ENCODE data around the gene E2F4. TPM values are rescaled to one million over a fixed set of nuclear protein-coding genes. Genes with fewer than 3 reads are reported as not detected.

The E2F4 gene
- total and polyA plus RNA-seq, 4 donors: 16.7 to 53.5 (median 40.7) TPM

DNA sequence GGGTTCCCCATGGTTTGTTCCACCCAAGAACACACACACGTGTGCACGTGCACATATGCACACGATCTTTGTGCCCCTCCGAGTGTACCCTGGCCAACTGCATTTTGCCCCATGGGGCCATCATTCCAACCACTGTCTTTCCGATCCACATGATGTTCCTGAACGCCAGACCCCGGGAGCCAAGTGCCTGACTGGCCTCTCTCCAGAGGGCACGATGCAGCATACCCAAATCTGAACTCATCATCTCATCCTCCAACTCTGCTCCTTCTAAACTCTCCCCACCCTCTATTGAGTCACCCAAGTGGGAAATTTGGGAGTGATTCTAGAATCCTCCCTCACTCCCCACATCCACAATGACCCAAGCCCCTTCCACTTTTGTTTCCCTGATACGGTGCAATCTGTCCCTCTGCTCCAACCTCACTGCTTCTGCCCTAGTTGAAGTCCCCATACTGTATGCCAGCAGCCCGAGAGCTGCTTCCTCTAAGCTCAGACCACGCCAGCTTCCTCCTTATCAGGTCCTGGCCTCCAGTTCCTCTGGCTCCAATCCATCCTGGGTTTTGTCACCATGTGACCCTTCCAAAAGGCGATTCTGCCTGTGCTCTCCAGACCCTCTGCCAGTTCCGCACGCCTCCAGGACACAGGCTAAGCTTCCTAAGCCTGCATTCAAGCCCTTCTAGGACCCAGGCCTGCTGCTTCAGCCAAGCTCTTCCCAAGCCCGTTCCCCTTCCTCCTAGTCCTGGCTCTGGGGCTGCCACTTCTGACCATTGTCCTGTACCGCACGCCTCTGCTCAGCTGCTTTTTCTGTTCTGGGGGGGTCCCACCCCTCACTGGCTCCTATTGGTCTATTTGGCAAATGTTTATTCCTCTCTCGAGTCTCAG lies 24.9 kb downstream of the E2F4 start:
- Histone ChIP-seq H3K36me3 (ENCODE audit: control insufficient read depth, insufficient read depth, low read length) (peaks cover 40% of the 10 kb centered on the region), H3K27me3 (ENCODE audit: control insufficient read depth, insufficient read depth, low read length) (no peaks in the 10 kb centered on the region), H3K4me1 (ENCODE audit: control insufficient read depth, insufficient read depth, low read length) (no peaks in the 10 kb centered on the region), H3K27ac (ENCODE audit: low read depth, low read length) (no peak overlapping the region), H3K9me3 (ENCODE audit: control insufficient read depth, insufficient read depth, low read length) (no peaks in the 10 kb centered on the region), H3K4me3 (ENCODE audit: low read depth, low read length) (no peak overlapping the region)
- WGBS (ENCODE audit: insufficient coverage): 78% methylated on average over 15 of the region's 18 CpGs
- no peak for DNase-seq (ENCODE audit: low read depth in 4 of 6, low spot score in 6 of 6)

DNA sequence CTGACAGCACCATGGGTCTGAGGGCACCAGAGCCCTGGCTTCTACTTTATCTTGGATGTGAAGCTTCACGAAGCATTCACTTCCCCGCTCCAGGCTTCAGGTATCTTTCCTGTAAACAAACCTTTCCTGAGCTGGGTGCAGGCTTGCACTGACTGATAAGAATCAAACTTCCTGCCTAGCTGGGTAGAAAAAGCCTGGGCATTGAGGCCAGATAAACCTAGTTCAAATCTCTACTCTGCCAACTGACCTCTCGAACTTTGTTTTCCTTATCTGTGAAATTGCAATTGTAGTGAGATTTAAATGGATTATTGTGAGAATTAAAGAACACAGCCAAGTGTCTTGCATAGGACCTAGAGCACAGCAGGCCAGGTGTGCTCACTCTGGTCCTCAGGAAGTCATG lies 32.0 kb downstream of the E2F4 start:
- Histone ChIP-seq H3K27ac (ENCODE audit: low read depth, low read length) (no peak overlapping the region), H3K4me3 (ENCODE audit: low read depth, low read length) (no peak overlapping the region)
- WGBS (ENCODE audit: insufficient coverage): 100% methylated on average over 2 of the region's 3 CpGs

GRCh38 chr16:67226295-67226803 lies 34.4 kb downstream of the E2F4 start:
- Histone ChIP-seq H3K27me3 (ENCODE audit: control insufficient read depth, insufficient read depth, low read length) (no peaks in the 10 kb centered on the region), H3K36me3 (ENCODE audit: control insufficient read depth, insufficient read depth, low read length) (peaks cover 46% of the 10 kb centered on the region), H3K27ac (ENCODE audit: low read depth, low read length) (peak overlapping the region; percentile 44), H3K4me3 (ENCODE audit: low read depth, low read length) (peak overlapping the region; percentile 94), H3K9me3 (ENCODE audit: control insufficient read depth, insufficient read depth, low read length) (no peaks in the 10 kb centered on the region), H3K4me1 (ENCODE audit: control insufficient read depth, insufficient read depth, low read length) (peaks cover 28% of the 10 kb centered on the region)
- DNase-seq (ENCODE audit: low read depth in 4 of 6, low spot score in 6 of 6): no peak
- 6% methylated on average over 12 of the region's 12 CpGs for WGBS (ENCODE audit: insufficient coverage)

More for the DNA sequence above, 32.0 kb downstream of the E2F4 start:
- H3K4me1 ChIP-seq (ENCODE audit: control insufficient read depth, insufficient read depth, low read length): peaks cover 28% of the 10 kb centered on the region
- H3K9me3 ChIP-seq (ENCODE audit: control insufficient read depth, insufficient read depth, low read length): no peaks in the 10 kb centered on the region
- DNase-seq (ENCODE audit: low read depth in 4 of 6, low spot score in 6 of 6): no peak
- no peaks in the 10 kb centered on the region for H3K27me3 ChIP-seq (ENCODE audit: control insufficient read depth, insufficient read depth, low read length)
- peaks cover 23% of the 10 kb centered on the region for H3K36me3 ChIP-seq (ENCODE audit: control insufficient read depth, insufficient read depth, low read length)

GRCh38 chr16:67226804-67227566 lies 35.0 kb downstream of the E2F4 start, which contains the start of gene TMEM208:
Gene TMEM208, plus strand, starts transcription at chr16:67227130. Its CDS starts 89 bp downstream, at chr16:67227219.
- 0% methylated on average over 46 of the region's 46 CpGs for WGBS (ENCODE audit: insufficient coverage)
- no peaks in the 10 kb centered on the region for H3K27me3 ChIP-seq (ENCODE audit: control insufficient read depth, insufficient read depth, low read length)
- peak; percentile 97 to 100 (median 99) for DNase-seq (ENCODE audit: low read depth in 4 of 6, low spot score in 6 of 6)
- H3K9me3 ChIP-seq (ENCODE audit: control insufficient read depth, insufficient read depth, low read length): no peaks in the 10 kb centered on the region
- H3K27ac ChIP-seq (ENCODE audit: low read depth, low read length): peak within 1 kb of the TSS; percentile 67
- peak within 1 kb of the TSS; percentile 94 for H3K4me3 ChIP-seq (ENCODE audit: low read depth, low read length)
- peaks cover 28% of the 10 kb centered on the region for H3K4me1 ChIP-seq (ENCODE audit: control insufficient read depth, insufficient read depth, low read length)
- H3K36me3 ChIP-seq (ENCODE audit: control insufficient read depth, insufficient read depth, low read length): peaks cover 53% of the 10 kb centered on the region

DNA sequence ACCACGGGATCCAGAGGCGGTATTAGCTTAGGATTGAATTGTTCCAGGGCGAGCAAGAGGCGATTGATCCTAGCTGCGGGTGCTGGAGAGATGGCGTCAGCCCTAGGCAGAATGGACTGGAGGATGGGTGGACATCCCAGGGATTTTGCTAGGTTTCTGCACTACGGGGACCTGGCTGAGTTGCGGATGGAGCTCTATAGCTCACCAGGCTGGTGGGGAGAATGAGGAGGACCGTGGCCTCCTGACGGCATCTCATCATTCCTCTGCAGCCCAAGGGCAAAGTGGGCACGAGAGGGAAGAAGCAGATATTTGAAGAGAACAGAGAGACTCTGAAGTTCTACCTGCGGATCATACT lies 35.6 kb downstream of the E2F4 start:
- Histone ChIP-seq H3K27ac (ENCODE audit: low read depth, low read length) (no peak overlapping the region), H3K36me3 (ENCODE audit: control insufficient read depth, insufficient read depth, low read length) (peaks cover 58% of the 10 kb centered on the region), H3K4me1 (ENCODE audit: control insufficient read depth, insufficient read depth, low read length) (peaks cover 28% of the 10 kb centered on the region), H3K27me3 (ENCODE audit: control insufficient read depth, insufficient read depth, low read length) (no peaks in the 10 kb centered on the region), H3K4me3 (ENCODE audit: low read depth, low read length) (peak overlapping the region; percentile 94), H3K9me3 (ENCODE audit: control insufficient read depth, insufficient read depth, low read length) (no peaks in the 10 kb centered on the region)
- no peak for DNase-seq (ENCODE audit: low read depth in 4 of 6, low spot score in 6 of 6)
- WGBS (ENCODE audit: insufficient coverage): 15% methylated on average over 11 of the region's 12 CpGs

- WGBS (ENCODE audit: insufficient coverage): 95% methylated on average over 7 of the region's 9 CpGs
Observed at GRCh38 chr16:67228034-67228785, 36.3 kb downstream of the E2F4 start.

GRCh38 chr16:67228905-67229304 lies 37.0 kb downstream of the E2F4 start:
- H3K4me3 ChIP-seq (ENCODE audit: low read depth, low read length): no peak overlapping the region
- WGBS (ENCODE audit: insufficient coverage): 94% methylated on average over 8 of the region's 9 CpGs
- H3K36me3 ChIP-seq (ENCODE audit: control insufficient read depth, insufficient read depth, low read length): peaks cover 54% of the 10 kb centered on the region
- H3K27ac ChIP-seq (ENCODE audit: low read depth, low read length): no peak overlapping the region
- H3K4me1 ChIP-seq (ENCODE audit: control insufficient read depth, insufficient read depth, low read length): peaks cover 28% of the 10 kb centered on the region
- no peaks in the 10 kb centered on the region for H3K9me3 ChIP-seq (ENCODE audit: control insufficient read depth, insufficient read depth, low read length)
- DNase-seq (ENCODE audit: low read depth in 4 of 6, low spot score in 6 of 6): no peak
- H3K27me3 ChIP-seq (ENCODE audit: control insufficient read depth, insufficient read depth, low read length): no peaks in the 10 kb centered on the region

More at GRCh38 chr16:67228034-67228785, 36.3 kb downstream of the E2F4 start:
- DNase-seq (ENCODE audit: low read depth in 4 of 6, low spot score in 6 of 6): no peak
- Histone ChIP-seq H3K36me3 (ENCODE audit: control insufficient read depth, insufficient read depth, low read length) (peaks cover 55% of the 10 kb centered on the region), H3K27ac (ENCODE audit: low read depth, low read length) (no peak overlapping the region), H3K27me3 (ENCODE audit: control insufficient read depth, insufficient read depth, low read length) (no peaks in the 10 kb centered on the region), H3K9me3 (ENCODE audit: control insufficient read depth, insufficient read depth, low read length) (no peaks in the 10 kb centered on the region), H3K4me3 (ENCODE audit: low read depth, low read length) (peak overlapping the region; percentile 94), H3K4me1 (ENCODE audit: control insufficient read depth, insufficient read depth, low read length) (peaks cover 28% of the 10 kb centered on the region)

DNA sequence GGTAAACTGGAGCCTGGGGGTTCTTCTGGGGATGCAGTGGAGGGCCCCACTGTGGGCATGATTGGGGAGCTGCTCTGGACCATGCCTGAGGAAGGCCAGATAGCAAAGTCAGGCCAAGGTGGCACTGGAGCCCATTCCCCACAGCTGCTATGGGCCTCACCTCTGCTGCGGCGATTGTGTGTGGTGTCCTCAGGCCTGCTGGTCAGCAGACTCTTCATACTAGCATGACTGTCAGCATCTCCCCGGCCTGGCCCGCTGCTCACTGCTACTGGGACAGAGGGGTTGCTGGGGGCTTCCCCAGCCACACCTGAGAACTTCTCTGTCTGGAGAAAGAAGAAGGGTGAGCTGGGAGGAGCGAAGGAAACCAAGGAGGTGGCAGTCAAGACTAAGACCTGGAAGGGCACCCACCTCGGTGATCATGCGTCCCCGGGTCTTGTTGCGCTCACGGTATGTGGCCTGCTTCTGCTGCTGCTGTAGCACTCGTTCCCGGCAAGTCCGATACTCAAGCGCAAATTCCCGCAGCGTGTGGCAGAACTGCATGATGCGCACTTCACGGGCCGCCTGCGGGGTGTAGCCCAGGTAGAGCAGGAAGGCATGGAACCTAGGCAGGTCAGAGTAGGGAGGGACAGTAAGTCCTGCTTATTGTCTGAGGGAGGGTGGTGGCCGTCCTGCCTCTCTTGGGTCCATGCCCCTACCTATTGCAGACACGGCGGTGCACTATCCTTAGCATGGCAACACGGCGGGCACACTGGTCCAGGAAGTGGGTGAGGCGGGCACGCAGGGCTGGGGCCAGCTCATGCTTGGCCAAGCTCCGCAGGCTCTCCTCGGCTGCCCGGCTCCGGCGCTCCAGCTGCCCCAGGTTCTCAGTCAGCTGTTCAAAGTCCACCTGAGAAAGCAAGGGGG lies 38.2 kb downstream of the E2F4 start:
- Histone ChIP-seq H3K36me3 (ENCODE audit: control insufficient read depth, insufficient read depth, low read length) (peaks cover 61% of the 10 kb centered on the region), H3K4me1 (ENCODE audit: control insufficient read depth, insufficient read depth, low read length) (peaks cover 28% of the 10 kb centered on the region), H3K27me3 (ENCODE audit: control insufficient read depth, insufficient read depth, low read length) (no peaks in the 10 kb centered on the region), H3K4me3 (ENCODE audit: low read depth, low read length) (no peak overlapping the region), H3K27ac (ENCODE audit: low read depth, low read length) (no peak overlapping the region), H3K9me3 (ENCODE audit: control insufficient read depth, insufficient read depth, low read length) (no peaks in the 10 kb centered on the region)
- no peak for DNase-seq (ENCODE audit: low read depth in 4 of 6, low spot score in 6 of 6)
- WGBS (ENCODE audit: insufficient coverage): 97% methylated on average over 31 of the region's 32 CpGs

Data from spinal cord (tissue), 10 donors.